A549 (cell line): ENCODE results near the gene SLC1A3.

Source experiments
- ESRRA ChIP-seq: fragments of 150-350 bp; IDR thresholded peaks from 2 replicates; pipeline ENCODE4 v1.6.1; 2014; ENCODE audit warnings: mild to moderate bottlenecking, low read length, borderline replicate concordance
- MAZ ChIP-seq: fragments of 150-350 bp; IDR thresholded peaks from 2 replicates; pipeline ENCODE4 v1.6.1; 2014; ENCODE audit warnings: antibody characterized with exemption, low read depth, low read length, borderline replicate concordance
- RFX5 ChIP-seq: fragments of 450-650 bp; IDR thresholded peaks from 2 replicates; pipeline ENCODE4 v1.7.1; 2014; ENCODE audit warnings: antibody characterized with exemption, mild to moderate bottlenecking, moderate library complexity
- SMC3 ChIP-seq: fragments of >200 bp; sonication (Bioruptor Twin); formaldehyde crosslinking; IDR thresholded peaks from 3 replicates; pipeline ENCODE4 v1.6.1; 2018; ENCODE audit warnings: inconsistent platforms
- TF ChIP-seq, protein P1 (sequence below): fragments of >200 bp; sonication (Bioruptor Twin); formaldehyde crosslinking; IDR thresholded peaks from 3 replicates; pipeline ENCODE4 v1.5.1; 2016
- TF ChIP-seq, protein P2 (sequence below): fragments of 200-600 bp; sonication (generic); IDR thresholded peaks from 2 replicates; pipeline ENCODE4 v1.6.1; 2016; ENCODE audit warnings: antibody characterized with exemption, mild to moderate bottlenecking, moderate library complexity

DNA sequence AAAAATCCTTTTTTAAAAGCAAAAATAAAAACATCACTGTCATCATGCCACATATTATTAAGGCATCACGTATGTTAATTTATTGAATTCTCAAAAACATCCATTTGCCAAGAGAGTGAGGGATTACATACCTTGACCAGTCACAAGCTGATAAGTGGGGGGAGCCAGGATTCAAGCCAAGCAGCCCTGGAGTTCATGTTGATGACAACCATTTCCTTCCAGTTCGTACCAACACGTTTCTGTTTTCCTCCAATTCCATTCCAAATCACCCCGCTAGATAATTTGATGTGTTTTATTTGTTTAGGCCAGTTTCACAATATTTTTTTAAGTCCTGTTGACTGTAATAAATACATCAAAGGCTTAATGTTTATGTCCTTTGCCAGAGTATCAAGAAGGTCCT lies 53.0 kb downstream of the SLC1A3 start:
- TF ChIP-seq ESRRA: no peak
- TF ChIP-seq, protein P1, sequence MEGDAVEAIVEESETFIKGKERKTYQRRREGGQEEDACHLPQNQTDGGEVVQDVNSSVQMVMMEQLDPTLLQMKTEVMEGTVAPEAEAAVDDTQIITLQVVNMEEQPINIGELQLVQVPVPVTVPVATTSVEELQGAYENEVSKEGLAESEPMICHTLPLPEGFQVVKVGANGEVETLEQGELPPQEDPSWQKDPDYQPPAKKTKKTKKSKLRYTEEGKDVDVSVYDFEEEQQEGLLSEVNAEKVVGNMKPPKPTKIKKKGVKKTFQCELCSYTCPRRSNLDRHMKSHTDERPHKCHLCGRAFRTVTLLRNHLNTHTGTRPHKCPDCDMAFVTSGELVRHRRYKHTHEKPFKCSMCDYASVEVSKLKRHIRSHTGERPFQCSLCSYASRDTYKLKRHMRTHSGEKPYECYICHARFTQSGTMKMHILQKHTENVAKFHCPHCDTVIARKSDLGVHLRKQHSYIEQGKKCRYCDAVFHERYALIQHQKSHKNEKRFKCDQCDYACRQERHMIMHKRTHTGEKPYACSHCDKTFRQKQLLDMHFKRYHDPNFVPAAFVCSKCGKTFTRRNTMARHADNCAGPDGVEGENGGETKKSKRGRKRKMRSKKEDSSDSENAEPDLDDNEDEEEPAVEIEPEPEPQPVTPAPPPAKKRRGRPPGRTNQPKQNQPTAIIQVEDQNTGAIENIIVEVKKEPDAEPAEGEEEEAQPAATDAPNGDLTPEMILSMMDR: no peak
- TF ChIP-seq RFX5: no peak
- TF ChIP-seq, protein P2, sequence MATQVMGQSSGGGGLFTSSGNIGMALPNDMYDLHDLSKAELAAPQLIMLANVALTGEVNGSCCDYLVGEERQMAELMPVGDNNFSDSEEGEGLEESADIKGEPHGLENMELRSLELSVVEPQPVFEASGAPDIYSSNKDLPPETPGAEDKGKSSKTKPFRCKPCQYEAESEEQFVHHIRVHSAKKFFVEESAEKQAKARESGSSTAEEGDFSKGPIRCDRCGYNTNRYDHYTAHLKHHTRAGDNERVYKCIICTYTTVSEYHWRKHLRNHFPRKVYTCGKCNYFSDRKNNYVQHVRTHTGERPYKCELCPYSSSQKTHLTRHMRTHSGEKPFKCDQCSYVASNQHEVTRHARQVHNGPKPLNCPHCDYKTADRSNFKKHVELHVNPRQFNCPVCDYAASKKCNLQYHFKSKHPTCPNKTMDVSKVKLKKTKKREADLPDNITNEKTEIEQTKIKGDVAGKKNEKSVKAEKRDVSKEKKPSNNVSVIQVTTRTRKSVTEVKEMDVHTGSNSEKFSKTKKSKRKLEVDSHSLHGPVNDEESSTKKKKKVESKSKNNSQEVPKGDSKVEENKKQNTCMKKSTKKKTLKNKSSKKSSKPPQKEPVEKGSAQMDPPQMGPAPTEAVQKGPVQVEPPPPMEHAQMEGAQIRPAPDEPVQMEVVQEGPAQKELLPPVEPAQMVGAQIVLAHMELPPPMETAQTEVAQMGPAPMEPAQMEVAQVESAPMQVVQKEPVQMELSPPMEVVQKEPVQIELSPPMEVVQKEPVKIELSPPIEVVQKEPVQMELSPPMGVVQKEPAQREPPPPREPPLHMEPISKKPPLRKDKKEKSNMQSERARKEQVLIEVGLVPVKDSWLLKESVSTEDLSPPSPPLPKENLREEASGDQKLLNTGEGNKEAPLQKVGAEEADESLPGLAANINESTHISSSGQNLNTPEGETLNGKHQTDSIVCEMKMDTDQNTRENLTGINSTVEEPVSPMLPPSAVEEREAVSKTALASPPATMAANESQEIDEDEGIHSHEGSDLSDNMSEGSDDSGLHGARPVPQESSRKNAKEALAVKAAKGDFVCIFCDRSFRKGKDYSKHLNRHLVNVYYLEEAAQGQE: no peak
- no peak for TF ChIP-seq SMC3
- no peak for TF ChIP-seq MAZ
